Measurements from ENCODE around the gene ARHGAP6.

The ARHGAP6 gene

GRCh38 chrX:11210415-11210801, 455.3 kb downstream of the ARHGAP6 start:
- DNase-seq: no peak
- Histone ChIP-seq H3K4me3 (ENCODE audit: control insufficient read depth in 1 of 7, extremely low read depth in 1 of 7, insufficient read depth in 4 of 7, low read depth in 2 of 7, low read length in 6 of 7) (no peak overlapping the region), H3K27me3 (replicated peaks in 2 of 5; ENCODE audit: control insufficient read depth in 4 of 5, insufficient read depth in 5 of 5, low read length in 4 of 5) (no peaks in the 10 kb centered on the region), H3K9me3 (ENCODE audit: control extremely low read depth in 1 of 5, control insufficient read depth in 4 of 5, insufficient read depth in 2 of 5, low read depth in 1 of 5, low read length in 4 of 5) (peaks cover 0 to 4% (median 0%) of the 10 kb centered on the region in 5 experiments), H3K36me3 (ENCODE audit: control insufficient read depth in 4 of 4, insufficient read depth in 4 of 4, low read length in 3 of 4) (no peaks in the 10 kb centered on the region), H3K27ac (ENCODE audit: insufficient read depth in 1 of 2, low read depth in 1 of 2, low read length in 2 of 2, poor library complexity in 1 of 2, severe bottlenecking in 2 of 2) (no peak overlapping the region), H3K4me1 (ENCODE audit: control extremely low read depth in 1 of 4, control insufficient read depth in 4 of 4, insufficient read depth in 4 of 4, low read length in 3 of 4) (no peaks in the 10 kb centered on the region)
- ChIA-PET POLR2A (no interaction called here), CTCF (no interaction called here)
- no CpG with 5 or more reads among the region's 4 CpGs for WGBS (ENCODE audit: insufficient coverage)

DNA sequence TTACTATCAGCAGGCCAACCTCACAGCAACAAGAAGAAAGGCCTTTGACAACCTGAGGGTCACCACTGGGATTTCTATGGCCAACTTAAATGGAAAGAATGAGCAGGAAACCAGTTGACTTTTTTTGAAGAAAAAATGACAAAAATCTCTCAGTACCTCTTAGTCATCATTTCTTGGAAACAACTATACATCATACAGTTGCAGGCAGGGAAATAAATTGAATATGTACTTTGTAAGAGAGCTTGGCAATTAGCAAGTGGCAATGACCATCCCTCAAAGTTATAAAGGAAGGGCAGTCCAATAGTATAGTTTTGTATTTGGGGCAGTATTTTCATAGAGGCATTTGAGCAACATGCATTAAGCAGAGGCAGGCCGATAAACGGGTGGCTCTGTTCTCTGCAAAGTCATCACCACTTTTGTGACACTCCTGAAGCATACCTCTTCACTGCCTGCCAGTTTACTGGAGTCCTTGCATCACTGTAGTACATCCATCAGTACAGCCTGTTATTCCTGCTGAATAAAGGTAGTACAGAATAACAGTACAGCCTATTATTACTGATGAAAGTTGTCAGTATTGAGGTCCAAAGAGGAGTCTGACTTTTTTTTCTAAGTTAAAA, 455.8 kb downstream of the ARHGAP6 start:
- H3K9me3 ChIP-seq (ENCODE audit: control extremely low read depth in 1 of 5, control insufficient read depth in 4 of 5, insufficient read depth in 2 of 5, low read depth in 1 of 5, low read length in 4 of 5): no peaks in the 10 kb centered on the region
- POLR2A ChIA-PET: no interaction called here

DNA sequence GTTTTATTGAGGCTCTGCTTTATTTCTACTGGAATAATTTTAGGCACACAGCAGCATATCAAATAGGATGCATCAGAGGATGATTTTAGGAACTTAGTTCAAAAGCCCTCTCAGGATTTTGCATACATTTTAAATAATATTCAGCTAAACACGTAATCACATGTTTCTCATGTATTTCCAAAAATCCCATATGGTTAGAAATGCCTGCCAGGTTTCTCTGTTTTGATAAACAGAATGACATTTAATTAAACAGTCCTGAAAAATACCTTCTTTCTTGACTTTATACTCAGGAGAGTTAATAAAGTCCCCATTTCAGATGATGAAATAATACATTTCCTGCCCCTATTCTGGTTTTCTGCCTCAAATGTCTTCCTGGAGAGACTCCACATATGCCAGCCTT, 459.0 kb downstream of the ARHGAP6 start:
- WGBS (ENCODE audit: insufficient coverage): 43% methylated on average over 1 of the region's 1 CpG
- DNase-seq: no peak
- ChIA-PET POLR2A (no interaction called here), CTCF (no interaction called here)
- no peaks in the 10 kb centered on the region for H3K36me3 ChIP-seq (ENCODE audit: control insufficient read depth in 4 of 4, insufficient read depth in 4 of 4, low read length in 3 of 4)
- no peak overlapping the region for H3K4me3 ChIP-seq (ENCODE audit: control insufficient read depth in 1 of 7, extremely low read depth in 1 of 7, insufficient read depth in 4 of 7, low read depth in 2 of 7, low read length in 6 of 7)
- H3K4me1 ChIP-seq (ENCODE audit: control extremely low read depth in 1 of 4, control insufficient read depth in 4 of 4, insufficient read depth in 4 of 4, low read length in 3 of 4): no peaks in the 10 kb centered on the region
- H3K27me3 ChIP-seq (replicated peaks in 2 of 5; ENCODE audit: control insufficient read depth in 4 of 5, insufficient read depth in 5 of 5, low read length in 4 of 5): no peaks in the 10 kb centered on the region
- H3K27ac ChIP-seq (ENCODE audit: insufficient read depth in 1 of 2, low read depth in 1 of 2, low read length in 2 of 2, poor library complexity in 1 of 2, severe bottlenecking in 2 of 2): no peak overlapping the region
- no peaks in the 10 kb centered on the region for H3K9me3 ChIP-seq (ENCODE audit: control extremely low read depth in 1 of 5, control insufficient read depth in 4 of 5, insufficient read depth in 2 of 5, low read depth in 1 of 5, low read length in 4 of 5)

More for the DNA sequence above, 455.8 kb downstream of the ARHGAP6 start:
- CTCF ChIA-PET: no interaction called here
- H3K4me1 ChIP-seq (ENCODE audit: control extremely low read depth in 1 of 4, control insufficient read depth in 4 of 4, insufficient read depth in 4 of 4, low read length in 3 of 4): no peaks in the 10 kb centered on the region
- no CpG with 5 or more reads among the region's 2 CpGs for WGBS (ENCODE audit: insufficient coverage)
- DNase-seq: no peak
- no peak overlapping the region for H3K27ac ChIP-seq (ENCODE audit: insufficient read depth in 1 of 2, low read depth in 1 of 2, low read length in 2 of 2, poor library complexity in 1 of 2, severe bottlenecking in 2 of 2)
- no peaks in the 10 kb centered on the region for H3K27me3 ChIP-seq (replicated peaks in 2 of 5; ENCODE audit: control insufficient read depth in 4 of 5, insufficient read depth in 5 of 5, low read length in 4 of 5)
- no peaks in the 10 kb centered on the region for H3K36me3 ChIP-seq (ENCODE audit: control insufficient read depth in 4 of 4, insufficient read depth in 4 of 4, low read length in 3 of 4)
- H3K4me3 ChIP-seq (ENCODE audit: control insufficient read depth in 1 of 7, extremely low read depth in 1 of 7, insufficient read depth in 4 of 7, low read depth in 2 of 7, low read length in 6 of 7): no peak overlapping the region

- DNase-seq: no peak
- no peaks in the 10 kb centered on the region for H3K9me3 ChIP-seq (ENCODE audit: control extremely low read depth in 1 of 5, control insufficient read depth in 4 of 5, insufficient read depth in 2 of 5, low read depth in 1 of 5, low read length in 4 of 5)
- H3K4me1 ChIP-seq (ENCODE audit: control extremely low read depth in 1 of 4, control insufficient read depth in 4 of 4, insufficient read depth in 4 of 4, low read length in 3 of 4): no peaks in the 10 kb centered on the region
- ChIA-PET POLR2A (no interaction called here), CTCF (no interaction called here)
- H3K27ac ChIP-seq (ENCODE audit: insufficient read depth in 1 of 2, low read depth in 1 of 2, low read length in 2 of 2, poor library complexity in 1 of 2, severe bottlenecking in 2 of 2): no peak overlapping the region
- no peaks in the 10 kb centered on the region for H3K27me3 ChIP-seq (replicated peaks in 2 of 5; ENCODE audit: control insufficient read depth in 4 of 5, insufficient read depth in 5 of 5, low read length in 4 of 5)
- no peaks in the 10 kb centered on the region for H3K36me3 ChIP-seq (ENCODE audit: control insufficient read depth in 4 of 4, insufficient read depth in 4 of 4, low read length in 3 of 4)
- WGBS (ENCODE audit: insufficient coverage): 75% methylated on average over 3 of the region's 4 CpGs
- no peak overlapping the region for H3K4me3 ChIP-seq (ENCODE audit: control insufficient read depth in 1 of 7, extremely low read depth in 1 of 7, insufficient read depth in 4 of 7, low read depth in 2 of 7, low read length in 6 of 7)
Observed at GRCh38 chrX:11205796-11206195, 459.9 kb downstream of the ARHGAP6 start.

DNA sequence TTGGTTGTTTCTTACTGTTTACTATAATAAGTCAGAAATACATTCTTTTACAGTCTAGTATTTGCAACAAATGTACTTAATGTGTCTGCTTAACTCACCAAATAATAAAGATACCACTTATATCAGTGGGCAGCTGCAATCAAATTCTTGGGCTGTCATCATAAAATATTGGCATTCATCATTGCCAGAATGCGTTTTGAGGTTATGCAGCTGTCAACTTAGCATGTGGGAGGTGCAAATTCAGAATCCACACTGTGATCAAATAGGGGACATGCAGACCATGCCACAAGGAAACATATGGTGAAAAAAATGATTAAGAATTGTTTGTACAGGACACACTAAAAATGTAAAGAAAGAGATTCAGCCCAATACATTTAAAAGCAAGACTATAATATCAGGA, 468.0 kb downstream of the ARHGAP6 start:
- Histone ChIP-seq H3K9me3 (ENCODE audit: control extremely low read depth in 1 of 5, control insufficient read depth in 4 of 5, insufficient read depth in 2 of 5, low read depth in 1 of 5, low read length in 4 of 5) (no peaks in the 10 kb centered on the region), H3K27me3 (replicated peaks in 2 of 5; ENCODE audit: control insufficient read depth in 4 of 5, insufficient read depth in 5 of 5, low read length in 4 of 5) (no peaks in the 10 kb centered on the region), H3K4me3 (ENCODE audit: control insufficient read depth in 1 of 7, extremely low read depth in 1 of 7, insufficient read depth in 4 of 7, low read depth in 2 of 7, low read length in 6 of 7) (no peak overlapping the region), H3K36me3 (ENCODE audit: control insufficient read depth in 4 of 4, insufficient read depth in 4 of 4, low read length in 3 of 4) (no peaks in the 10 kb centered on the region), H3K27ac (ENCODE audit: insufficient read depth in 1 of 2, low read depth in 1 of 2, low read length in 2 of 2, poor library complexity in 1 of 2, severe bottlenecking in 2 of 2) (no peak overlapping the region), H3K4me1 (ENCODE audit: control extremely low read depth in 1 of 4, control insufficient read depth in 4 of 4, insufficient read depth in 4 of 4, low read length in 3 of 4) (no peaks in the 10 kb centered on the region)
- no peak for DNase-seq
- WGBS (ENCODE audit: insufficient coverage): no CpG with 5 or more reads among the region's 1 CpG
- CTCF ChIA-PET: no interaction called here
- POLR2A ChIA-PET: no interaction called here

DNA sequence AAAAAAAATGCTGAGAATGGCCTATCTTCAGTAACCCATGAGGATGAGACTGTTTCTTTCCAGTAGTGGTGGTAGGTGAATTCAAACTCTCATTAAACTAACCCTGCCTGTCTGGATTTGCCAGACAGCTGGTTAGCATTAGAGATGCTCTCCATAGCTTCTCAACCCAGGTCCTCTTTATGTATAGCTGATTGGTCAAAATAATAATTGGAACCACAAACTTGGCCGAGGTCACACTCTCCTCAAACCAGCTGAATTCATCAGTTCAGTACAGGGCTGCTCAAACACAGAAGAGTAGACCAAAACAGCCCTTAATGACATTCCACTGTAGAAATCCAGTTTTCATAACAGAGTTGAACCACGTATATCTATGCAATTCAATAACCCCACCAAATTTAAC, 469.2 kb downstream of the ARHGAP6 start:
- no peak for DNase-seq
- Histone ChIP-seq H3K36me3 (ENCODE audit: control insufficient read depth in 4 of 4, insufficient read depth in 4 of 4, low read length in 3 of 4) (no peaks in the 10 kb centered on the region), H3K4me1 (ENCODE audit: control extremely low read depth in 1 of 4, control insufficient read depth in 4 of 4, insufficient read depth in 4 of 4, low read length in 3 of 4) (no peaks in the 10 kb centered on the region), H3K4me3 (ENCODE audit: control insufficient read depth in 1 of 7, extremely low read depth in 1 of 7, insufficient read depth in 4 of 7, low read depth in 2 of 7, low read length in 6 of 7) (no peak overlapping the region), H3K9me3 (ENCODE audit: control extremely low read depth in 1 of 5, control insufficient read depth in 4 of 5, insufficient read depth in 2 of 5, low read depth in 1 of 5, low read length in 4 of 5) (no peaks in the 10 kb centered on the region), H3K27me3 (replicated peaks in 2 of 5; ENCODE audit: control insufficient read depth in 4 of 5, insufficient read depth in 5 of 5, low read length in 4 of 5) (no peaks in the 10 kb centered on the region), H3K27ac (ENCODE audit: insufficient read depth in 1 of 2, low read depth in 1 of 2, low read length in 2 of 2, poor library complexity in 1 of 2, severe bottlenecking in 2 of 2) (no peak overlapping the region)
- ChIA-PET CTCF (no interaction called here), POLR2A (no interaction called here)
- 75% methylated on average over 2 of the region's 2 CpGs for WGBS (ENCODE audit: insufficient coverage)

DNA sequence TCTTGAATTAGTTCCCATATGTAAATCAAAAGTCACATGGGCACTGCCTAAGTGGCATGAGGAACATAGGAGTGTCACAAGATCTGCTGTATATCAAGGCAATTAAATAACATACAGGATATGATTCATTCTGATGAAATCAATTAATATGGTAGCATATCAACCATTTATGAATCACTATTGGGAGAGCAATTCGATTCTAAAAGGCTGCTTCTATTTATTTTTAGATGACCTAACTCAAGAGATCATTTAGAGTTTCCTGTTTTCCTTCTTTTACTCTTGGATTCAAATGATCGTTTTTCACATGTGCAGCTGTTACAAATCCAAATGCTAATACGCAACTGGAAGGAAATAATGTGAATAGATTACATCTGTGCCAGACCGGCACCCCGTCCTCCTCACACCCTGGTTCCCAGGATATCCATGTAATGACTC, 472.7 kb downstream of the ARHGAP6 start:
- no peak for DNase-seq
- WGBS (ENCODE audit: insufficient coverage): 55% methylated on average over 4 of the region's 5 CpGs
- no peak overlapping the region for H3K4me3 ChIP-seq (ENCODE audit: control insufficient read depth in 1 of 7, extremely low read depth in 1 of 7, insufficient read depth in 4 of 7, low read depth in 2 of 7, low read length in 6 of 7)
- ChIA-PET CTCF (no interaction called here), POLR2A (no interaction called here)
- peaks cover 0 to 3% (median 0%) of the 10 kb centered on the region in 5 experiments for H3K27me3 ChIP-seq (replicated peaks in 2 of 5; ENCODE audit: control insufficient read depth in 4 of 5, insufficient read depth in 5 of 5, low read length in 4 of 5)
- H3K27ac ChIP-seq (ENCODE audit: insufficient read depth in 1 of 2, low read depth in 1 of 2, low read length in 2 of 2, poor library complexity in 1 of 2, severe bottlenecking in 2 of 2): no peak overlapping the region
- H3K9me3 ChIP-seq (ENCODE audit: control extremely low read depth in 1 of 5, control insufficient read depth in 4 of 5, insufficient read depth in 2 of 5, low read depth in 1 of 5, low read length in 4 of 5): no peaks in the 10 kb centered on the region
- H3K4me1 ChIP-seq (ENCODE audit: control extremely low read depth in 1 of 4, control insufficient read depth in 4 of 4, insufficient read depth in 4 of 4, low read length in 3 of 4): no peaks in the 10 kb centered on the region
- no peaks in the 10 kb centered on the region for H3K36me3 ChIP-seq (ENCODE audit: control insufficient read depth in 4 of 4, insufficient read depth in 4 of 4, low read length in 3 of 4)
